Prostate gland (tissue), 2 donors: ENCODE data around the gene FRMPD4. TPM values are rescaled to one million over a fixed set of nuclear protein-coding genes. Genes with fewer than 3 reads are reported as not detected.

ENCODE experiments used
- DNase-seq: peaks from one replicate; pipeline ENCODE4 v3.0.0-alpha.2; 2019; ENCODE audit warnings: low spot score
- H3K27ac ChIP-seq, 2 donors: fragments of 200-600 bp; sonication (generic); 2 replicates each; pipeline ENCODE4 v1.5.1; 2017 to 2019
- H3K27me3 ChIP-seq: fragments of 200-600 bp; sonication (generic); replicated peaks from 2 replicates; pipeline ENCODE4 v1.5.1; 2019; ENCODE audit not compliant: insufficient read depth
- H3K36me3 ChIP-seq, 2 donors: fragments of 200-600 bp; sonication (generic); 1 replicate in 1 of 2; 2 replicates in 1 of 2; pipeline versions ENCODE4 v1.5.1 to v1.8.1; 2017 to 2019
- H3K4me1 ChIP-seq: fragments of 200-600 bp; sonication (generic); replicated peaks from 2 replicates; pipeline ENCODE4 v1.5.1; 2019
- H3K4me3 ChIP-seq, 2 donors: fragments of 200-600 bp; sonication (generic); 2 replicates each; pipeline ENCODE4 v1.5.1; 2017 to 2019
- H3K9me3 ChIP-seq: fragments of 200-600 bp; sonication (generic); 2 replicates; pipeline ENCODE4 v1.5.1; 2017
- POLR2A ChIP-seq: fragments of 450-650 bp; IDR thresholded peaks from one replicate; pipeline ENCODE4 v1.6.1; 2016; ENCODE audit warnings: antibody characterized with exemption, mild to moderate bottlenecking
- POLR2AphosphoS5 ChIP-seq: sonication (generic); formaldehyde crosslinking; IDR thresholded peaks from one replicate; pipeline ENCODE4 v1.6.1; 2017; ENCODE audit warnings: antibody characterized with exemption
- WGBS: methylation state at CpG from one replicate; pipeline ENCODE4 v1.1.5; 2018; 5-methylcytosine and 5-hydroxymethylcytosine counted together
- intact Hi-C: fragments of 100-400 bp; cut with DNase I; formaldehyde crosslinking; loops from one replicate; pipeline ENCODE4 v1.14.2; 2022
- total RNA-seq, 2 donors: library from RNA; depleted of rRNA; stranded (reverse); fragments of >200 nt; gene quantifications; one replicate each; pipeline ENCODE4 v1.1.0, GENCODE V29; 2016
- TF ChIP-seq, protein P1 (sequence below), 4 experiments: fragments of 200-600 bp in 2 of 4; fragments of 450-650 bp in 2 of 4; sonication (generic) in 2 of 4; IDR thresholded peaks; 1 replicate in 3 of 4; 2 replicates in 1 of 4; pipeline ENCODE4 v1.5.1; 2016 to 2019; ENCODE audit warnings: antibody characterized with exemption in 4 of 4, mild to moderate bottlenecking in 2 of 4, moderate library complexity in 2 of 4

The FRMPD4 gene
- total RNA-seq, 2 donors from 2014 or later: 0.09 to 1.2 TPM

- no peak for DNase-seq
- 62% methylated on average over 2 of the region's 2 CpGs for WGBS
- no peaks in the 10 kb centered on the region for H3K27me3 ChIP-seq
- H3K27ac ChIP-seq: no peak overlapping the region
- intact Hi-C loops: no loop called here
- H3K4me3 ChIP-seq: no peak overlapping the region
- H3K4me1 ChIP-seq: no peaks in the 10 kb centered on the region
- TF ChIP-seq, protein P1, sequence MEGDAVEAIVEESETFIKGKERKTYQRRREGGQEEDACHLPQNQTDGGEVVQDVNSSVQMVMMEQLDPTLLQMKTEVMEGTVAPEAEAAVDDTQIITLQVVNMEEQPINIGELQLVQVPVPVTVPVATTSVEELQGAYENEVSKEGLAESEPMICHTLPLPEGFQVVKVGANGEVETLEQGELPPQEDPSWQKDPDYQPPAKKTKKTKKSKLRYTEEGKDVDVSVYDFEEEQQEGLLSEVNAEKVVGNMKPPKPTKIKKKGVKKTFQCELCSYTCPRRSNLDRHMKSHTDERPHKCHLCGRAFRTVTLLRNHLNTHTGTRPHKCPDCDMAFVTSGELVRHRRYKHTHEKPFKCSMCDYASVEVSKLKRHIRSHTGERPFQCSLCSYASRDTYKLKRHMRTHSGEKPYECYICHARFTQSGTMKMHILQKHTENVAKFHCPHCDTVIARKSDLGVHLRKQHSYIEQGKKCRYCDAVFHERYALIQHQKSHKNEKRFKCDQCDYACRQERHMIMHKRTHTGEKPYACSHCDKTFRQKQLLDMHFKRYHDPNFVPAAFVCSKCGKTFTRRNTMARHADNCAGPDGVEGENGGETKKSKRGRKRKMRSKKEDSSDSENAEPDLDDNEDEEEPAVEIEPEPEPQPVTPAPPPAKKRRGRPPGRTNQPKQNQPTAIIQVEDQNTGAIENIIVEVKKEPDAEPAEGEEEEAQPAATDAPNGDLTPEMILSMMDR (IDR thresholded peaks at IDR 0.05): no peak
- TF ChIP-seq POLR2AphosphoS5: no peak
- TF ChIP-seq POLR2A: no peak
- no peaks in the 10 kb centered on the region for H3K36me3 ChIP-seq
- no peaks in the 10 kb centered on the region for H3K9me3 ChIP-seq
These were observed 201.6 kb downstream of the FRMPD4 start for GRCh38 chrX:12339921-12340320.

- TF ChIP-seq POLR2AphosphoS5 (no peak), POLR2A (no peak)
- TF ChIP-seq, protein P1 (IDR thresholded peaks at IDR 0.05): no peak
- H3K9me3 ChIP-seq: no peaks in the 10 kb centered on the region
- no peaks in the 10 kb centered on the region for H3K27me3 ChIP-seq
- no peak overlapping the region for H3K4me3 ChIP-seq
- intact Hi-C loops: no loop called here
- no peak overlapping the region for H3K27ac ChIP-seq
- no peaks in the 10 kb centered on the region for H3K4me1 ChIP-seq
- DNase-seq: no peak
- 90% methylated on average over 2 of the region's 2 CpGs for WGBS
- H3K36me3 ChIP-seq: no peaks in the 10 kb centered on the region
These were observed 206.7 kb downstream of the FRMPD4 start for GRCh38 chrX:12344954-12345353.

GRCh38 chrX:12349201-12349600, 210.9 kb downstream of the FRMPD4 start:
- no peak for TF ChIP-seq POLR2A
- TF ChIP-seq, protein P1 (IDR thresholded peaks at IDR 0.05): no peak
- no peak for TF ChIP-seq POLR2AphosphoS5
- intact Hi-C loops: no loop called here
- Histone ChIP-seq H3K36me3 (no peaks in the 10 kb centered on the region), H3K9me3 (no peaks in the 10 kb centered on the region), H3K4me3 (no peak overlapping the region), H3K27me3 (no peaks in the 10 kb centered on the region), H3K27ac (no peak overlapping the region), H3K4me1 (no peaks in the 10 kb centered on the region)
- WGBS: 41% methylated on average over 8 of the region's 8 CpGs
- DNase-seq: no peak

DNA sequence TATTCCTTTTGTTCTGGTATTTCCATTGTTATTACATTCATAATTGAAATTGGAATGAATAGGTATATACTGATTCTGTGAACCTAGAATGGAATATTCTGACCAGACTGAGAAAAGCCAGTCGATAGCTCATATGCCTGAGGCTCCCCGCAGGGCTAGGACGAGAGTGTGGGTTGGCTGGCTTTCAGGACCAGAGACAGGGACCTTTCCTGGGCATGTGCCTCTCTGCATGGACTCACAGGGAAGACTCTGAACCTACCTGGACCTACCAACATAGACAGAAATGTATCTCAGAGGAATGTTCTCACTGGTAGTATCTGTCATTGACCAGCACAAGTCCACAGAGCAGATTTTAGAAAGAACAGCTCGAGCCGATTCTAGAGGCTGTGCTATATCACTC, 214.6 kb downstream of the FRMPD4 start:
- H3K27me3 ChIP-seq: no peaks in the 10 kb centered on the region
- no peaks in the 10 kb centered on the region for H3K9me3 ChIP-seq
- DNase-seq: no peak
- H3K4me1 ChIP-seq: no peaks in the 10 kb centered on the region
- no peak overlapping the region for H3K27ac ChIP-seq
- no peak overlapping the region for H3K4me3 ChIP-seq
- H3K36me3 ChIP-seq: no peaks in the 10 kb centered on the region
- TF ChIP-seq, protein P1 (IDR thresholded peaks at IDR 0.05): no peak
- TF ChIP-seq POLR2A: no peak
- TF ChIP-seq POLR2AphosphoS5: no peak
- intact Hi-C loops: no loop called here
- 83% methylated on average over 5 of the region's 5 CpGs for WGBS

DNA sequence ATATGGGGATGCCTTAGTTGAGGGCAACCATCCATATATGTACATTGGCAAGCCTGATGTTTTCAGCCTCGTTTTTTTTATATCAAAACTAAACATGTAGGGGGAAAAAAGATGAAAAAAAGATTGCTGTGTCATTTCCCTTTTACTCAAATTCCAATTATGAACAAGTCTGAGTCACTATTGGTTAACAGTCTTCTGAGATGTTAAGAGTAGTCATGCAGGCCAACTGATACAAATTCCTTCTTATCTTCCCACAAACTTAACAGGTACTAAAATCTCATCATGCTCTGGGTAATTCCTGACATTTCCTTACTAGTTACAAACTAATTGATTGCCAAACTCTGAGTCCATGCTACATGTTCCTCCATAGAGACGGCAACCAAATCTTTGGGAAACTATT, 222.1 kb downstream of the FRMPD4 start:
- intact Hi-C loops: no loop called here
- H3K27ac ChIP-seq: no peak overlapping the region
- DNase-seq: no peak
- 48% methylated on average over 2 of the region's 2 CpGs for WGBS
- no peaks in the 10 kb centered on the region for H3K36me3 ChIP-seq
- no peak overlapping the region for H3K4me3 ChIP-seq
- no peak for TF ChIP-seq POLR2AphosphoS5
- no peak for TF ChIP-seq POLR2A
- TF ChIP-seq, protein P1 (IDR thresholded peaks at IDR 0.05): no peak
- no peaks in the 10 kb centered on the region for H3K27me3 ChIP-seq
- no peaks in the 10 kb centered on the region for H3K9me3 ChIP-seq
- no peaks in the 10 kb centered on the region for H3K4me1 ChIP-seq
